GM18907 (cell line): ENCODE measurements around the gene TRIM38.
"Not testable (repeated sequence)": the region's sequence is repeated elsewhere in the genome, so short reads cannot be mapped to it uniquely, and the experiment has no call there.

Experiments
- ATAC-seq: cut with Tn5 transposase; IDR thresholded peaks from one replicate; pipeline ENCODE4 v1.9.1; 2021; ENCODE audit warnings: mild to moderate bottlenecking, moderate library complexity; ENCODE audit not compliant: unreplicated experiment

TRIM38 gene

GRCh38 chr6:25968769-25969168 lies 6.2 kb downstream of the TRIM38 start:
- ATAC-seq = no peak

- no peak for ATAC-seq
Measured at GRCh38 chr6:25971187-25971821, 8.7 kb downstream of the TRIM38 start.

- ATAC-seq = no peak
Measured at GRCh38 chr6:25972128-25972527, 9.5 kb downstream of the TRIM38 start.

GRCh38 chr6:25972902-25973301 lies 10.3 kb downstream of the TRIM38 start:
- ATAC-seq = no peak

- ATAC-seq = no peak
Measured at GRCh38 chr6:25973923-25974555, 11.4 kb downstream of the TRIM38 start.

GRCh38 chr6:25975923-25976560 lies 13.4 kb downstream of the TRIM38 start:
- no peak for ATAC-seq

GRCh38 chr6:25980935-25981334 lies 18.3 kb downstream of the TRIM38 start:
- ATAC-seq = no peak

- ATAC-seq = no peak
Measured at GRCh38 chr6:25981568-25982263, 19.1 kb downstream of the TRIM38 start.

GRCh38 chr6:25984265-25984664 lies 21.7 kb downstream of the TRIM38 start:
- ATAC-seq = no peak

GRCh38 chr6:25987845-25988244 lies 25.2 kb downstream of the TRIM38 start:
- no peak for ATAC-seq

GRCh38 chr6:25990172-25990873 lies 27.7 kb downstream of the TRIM38 start:
- no peak for ATAC-seq

GRCh38 chr6:25991785-25992412 lies 29.3 kb downstream of the TRIM38 start:
- ATAC-seq = peak; percentile 55

- ATAC-seq = peak; percentile 87
Measured at GRCh38 chr6:25992413-25993340, 30.1 kb downstream of the TRIM38 start.

GRCh38 chr6:25993341-25993684 lies 30.7 kb downstream of the TRIM38 start:
- ATAC-seq = not testable (repeated sequence)

- ATAC-seq = no peak
Measured at GRCh38 chr6:25995507-25995906, 32.9 kb downstream of the TRIM38 start.

- ATAC-seq = no peak
Measured at GRCh38 chr6:25997921-25998320, 35.3 kb downstream of the TRIM38 start.

GRCh38 chr6:25998379-25998778 lies 35.8 kb downstream of the TRIM38 start:
- no peak for ATAC-seq

- not testable (repeated sequence) for ATAC-seq
Measured at GRCh38 chr6:25999225-25999624, 36.6 kb downstream of the TRIM38 start.

GRCh38 chr6:26000366-26001144 lies 38.0 kb downstream of the TRIM38 start:
- ATAC-seq = no peak
